ENCODE results near the gene STRN. TPM values are rescaled to one million over a fixed set of nuclear protein-coding genes. Genes with fewer than 3 reads are reported as not detected.

Gene STRN
- total RNA-seq, 4 donors from 2014 or later, result 23.6 to 30.6 (median 25.3) TPM

GRCh38 chr2:36906277-36906676 is 60.1 kb downstream of the STRN start:
- peaks cover 0 to 21% (median 0%) of the 10 kb centered on the region in 4 donors for H3K36me3 ChIP-seq
- no peak overlapping the region for H3K4me3 ChIP-seq
- no peak overlapping the region for H3K27ac ChIP-seq
- no peaks in the 10 kb centered on the region for H3K4me1 ChIP-seq
- TF ChIP-seq POLR2AphosphoS5 (IDR thresholded peaks at IDR 0.05) (no peak), CTCF (IDR thresholded peaks at IDR 0.05) (no peak), EP300 (IDR thresholded peaks at IDR 0.05; ENCODE audit: low read depth) (no peak), POLR2A (IDR thresholded peaks at IDR 0.05) (no peak)
- H3K9me3 ChIP-seq, result no peaks in the 10 kb centered on the region
- intact Hi-C loops (cut with DNase I; ENCODE audit: low total_unique reads) (no loop called here), in situ Hi-C loops (cut with MboI; ENCODE audit: low pct_ligation_motif_present in 1 of 4, low pct_unique_long_range_greater_than_20kb in 1 of 4, low sequenced_read_pairs in 3 of 4) (no loop called here)
- 95 to 100% methylated on average over 2 to 4 of the region's 4 CpGs for WGBS, 2 donors (ENCODE audit: low coverage in 1 of 2)
- no peaks in the 10 kb centered on the region for H3K27me3 ChIP-seq
- no peak for DNase-seq

GRCh38 chr2:36904636-36905035 is 61.7 kb downstream of the STRN start:
- no peak for DNase-seq
- 92 to 99% methylated on average over 6 of the region's 6 CpGs for WGBS, 2 donors (ENCODE audit: low coverage in 1 of 2)
- Histone ChIP-seq H3K4me3 (no peak overlapping the region), H3K27me3 (no peaks in the 10 kb centered on the region), H3K36me3 (peaks cover 0 to 21% (median 0%) of the 10 kb centered on the region in 4 donors), H3K4me1 (no peaks in the 10 kb centered on the region), H3K27ac (no peak overlapping the region), H3K9me3 (no peaks in the 10 kb centered on the region)
- in situ Hi-C loops (cut with MboI; ENCODE audit: low pct_ligation_motif_present in 1 of 4, low pct_unique_long_range_greater_than_20kb in 1 of 4, low sequenced_read_pairs in 3 of 4) (no loop called here), intact Hi-C loops (cut with DNase I; ENCODE audit: low total_unique reads) (no loop called here)
- TF ChIP-seq EP300 (IDR thresholded peaks at IDR 0.05; ENCODE audit: low read depth) (no peak), POLR2A (IDR thresholded peaks at IDR 0.05) (no peak), CTCF (IDR thresholded peaks at IDR 0.05) (no peak), POLR2AphosphoS5 (IDR thresholded peaks at IDR 0.05) (no peak)

GRCh38 chr2:36902385-36903120 is 63.8 kb downstream of the STRN start:
- Histone ChIP-seq H3K27me3 (no peaks in the 10 kb centered on the region), H3K36me3 (peaks cover 0 to 21% (median 0%) of the 10 kb centered on the region in 4 donors), H3K27ac (no peak overlapping the region), H3K9me3 (no peaks in the 10 kb centered on the region), H3K4me3 (no peak overlapping the region), H3K4me1 (no peaks in the 10 kb centered on the region)
- 90 to 91% methylated on average over 5 of the region's 5 CpGs for WGBS, 2 donors (ENCODE audit: low coverage in 1 of 2)
- in situ Hi-C loops (cut with MboI; ENCODE audit: low pct_ligation_motif_present in 1 of 4, low pct_unique_long_range_greater_than_20kb in 1 of 4, low sequenced_read_pairs in 3 of 4), result no loop called here
- TF ChIP-seq POLR2A (IDR thresholded peaks at IDR 0.05) (no peak), EP300 (IDR thresholded peaks at IDR 0.05; ENCODE audit: low read depth) (no peak), POLR2AphosphoS5 (IDR thresholded peaks at IDR 0.05) (no peak), CTCF (IDR thresholded peaks at IDR 0.05) (no peak)
- DNase-seq, result no peak
- intact Hi-C loops (cut with DNase I; ENCODE audit: low total_unique reads), result loop anchor here (2.0 kb wide), 1 partner anchor 26 kb away; no protein-coding TSS in a partner anchor

- no peaks in the 10 kb centered on the region for H3K27me3 ChIP-seq
- no peak for DNase-seq
- no peak overlapping the region for H3K4me3 ChIP-seq
- H3K27ac ChIP-seq, result peak overlapping the region in 3 of 4 donors; percentile 8 to 24 (median 13)
- no peak for TF ChIP-seq POLR2AphosphoS5 (IDR thresholded peaks at IDR 0.05)
- no peak for TF ChIP-seq POLR2A (IDR thresholded peaks at IDR 0.05)
- no peak for TF ChIP-seq CTCF (IDR thresholded peaks at IDR 0.05)
- no peak for TF ChIP-seq EP300 (IDR thresholded peaks at IDR 0.05; ENCODE audit: low read depth)
- whole genome bisulfite sequencing, 2 donors (ENCODE audit: low coverage in 1 of 2), result 53 to 67% methylated on average over 4 to 7 of the region's 7 CpGs
- peaks cover 0 to 5% (median 0%) of the 10 kb centered on the region in 4 donors for H3K36me3 ChIP-seq
- in situ Hi-C loops (cut with MboI; ENCODE audit: low pct_ligation_motif_present in 1 of 4, low pct_unique_long_range_greater_than_20kb in 1 of 4, low sequenced_read_pairs in 3 of 4) (no loop called here), intact Hi-C loops (cut with DNase I; ENCODE audit: low total_unique reads) (no loop called here)
- no peaks in the 10 kb centered on the region for H3K9me3 ChIP-seq
- peaks cover 0 to 17% (median 8%) of the 10 kb centered on the region in 4 donors for H3K4me1 ChIP-seq
These were observed 73.5 kb downstream of the STRN start for GRCh38 chr2:36892805-36893204.
